ENCODE data around the gene TSPAN4. TPM values are rescaled to one million over a fixed set of nuclear protein-coding genes. Genes with fewer than 3 reads are reported as not detected.

The TSPAN4 gene
- total RNA-seq, 4 donors from 2014 or later: 81.4 to 156 (median 129) TPM

- Histone ChIP-seq H3K9me3 (no peaks in the 10 kb centered on the region), H3K36me3 (peaks cover 24 to 45% (median 40%) of the 10 kb centered on the region in 4 donors), H3K4me1 (peaks cover 20 to 34% (median 30%) of the 10 kb centered on the region in 4 donors), H3K27me3 (no peaks in the 10 kb centered on the region), H3K4me3 (no peak overlapping the region), H3K27ac (replicated peaks in 1 of 4) (no peak overlapping the region)
- DNase-seq (ENCODE audit: extremely low spot score): no peak
- intact Hi-C loops (cut with DNase I): no loop called here
- TF ChIP-seq CTCF (IDR thresholded peaks at IDR 0.05) (no peak), POLR2AphosphoS5 (IDR thresholded peaks at IDR 0.05) (no peak), EP300 (IDR thresholded peaks at IDR 0.05) (no peak), POLR2A (IDR thresholded peaks at IDR 0.05; ENCODE audit: low read depth) (no peak)
- WGBS: 63% methylated on average over 7 of the region's 9 CpGs
Measured at GRCh38 chr11:813456-814096, 29.1 kb upstream of the TSPAN4 start.

GRCh38 chr11:815675-816432 is 26.8 kb upstream of the TSPAN4 start:
- H3K27ac ChIP-seq (replicated peaks in 1 of 4): no peak overlapping the region
- intact Hi-C loops (cut with DNase I): no loop called here
- WGBS: 80% methylated on average over 5 of the region's 11 CpGs
- H3K4me1 ChIP-seq: peaks cover 26 to 36% (median 31%) of the 10 kb centered on the region in 4 donors
- no peak overlapping the region for H3K4me3 ChIP-seq
- H3K9me3 ChIP-seq: no peaks in the 10 kb centered on the region
- DNase-seq (ENCODE audit: extremely low spot score): no peak
- no peaks in the 10 kb centered on the region for H3K27me3 ChIP-seq
- peaks cover 24 to 45% (median 40%) of the 10 kb centered on the region in 4 donors for H3K36me3 ChIP-seq
- TF ChIP-seq POLR2AphosphoS5 (IDR thresholded peaks at IDR 0.05) (no peak), CTCF (IDR thresholded peaks at IDR 0.05) (no peak), EP300 (IDR thresholded peaks at IDR 0.05) (no peak), POLR2A (IDR thresholded peaks at IDR 0.05; ENCODE audit: low read depth) (no peak)

GRCh38 chr11:816433-816779 is 26.2 kb upstream of the TSPAN4 start:
- Histone ChIP-seq H3K27ac (replicated peaks in 1 of 4) (no peak overlapping the region), H3K4me3 (no peak overlapping the region), H3K27me3 (no peaks in the 10 kb centered on the region), H3K36me3 (peaks cover 21 to 42% (median 37%) of the 10 kb centered on the region in 4 donors), H3K4me1 (peaks cover 26 to 36% (median 31%) of the 10 kb centered on the region in 4 donors), H3K9me3 (no peaks in the 10 kb centered on the region)
- no peak for DNase-seq (ENCODE audit: extremely low spot score)
- TF ChIP-seq CTCF (IDR thresholded peaks at IDR 0.05): no peak
- no peak for TF ChIP-seq POLR2A (IDR thresholded peaks at IDR 0.05; ENCODE audit: low read depth)
- TF ChIP-seq EP300 (IDR thresholded peaks at IDR 0.05): no peak
- TF ChIP-seq POLR2AphosphoS5 (IDR thresholded peaks at IDR 0.05): no peak
- 92% methylated on average over 7 of the region's 11 CpGs for WGBS
- intact Hi-C loops (cut with DNase I): no loop called here

- no peak for TF ChIP-seq CTCF (IDR thresholded peaks at IDR 0.05)
- TF ChIP-seq EP300 (IDR thresholded peaks at IDR 0.05): no peak
- TF ChIP-seq POLR2A (IDR thresholded peaks at IDR 0.05; ENCODE audit: low read depth): no peak
- peak in 1 of 2 donors; percentile 71 for TF ChIP-seq POLR2AphosphoS5 (IDR thresholded peaks at IDR 0.05)
Measured at GRCh38 chr11:818396-819128, 24.1 kb upstream of the TSPAN4 start, which contains the start of gene PNPLA2. Gene PNPLA2, plus strand, starts transcription at chr11:818914. Its CDS starts 805 bp downstream, at chr11:819719.

More at GRCh38 chr11:818396-819128, 24.1 kb upstream of the TSPAN4 start, which contains the start of gene PNPLA2:
- 19% methylated on average over 16 of the region's 20 CpGs for WGBS
- peak within 1 kb of the TSS; percentile 68 to 89 (median 74) for H3K4me3 ChIP-seq
- peaks cover 0 to under 1% (median 0%) of the 10 kb centered on the region in 4 donors for H3K27me3 ChIP-seq
- peaks cover 11 to 42% (median 36%) of the 10 kb centered on the region in 4 donors for H3K36me3 ChIP-seq
- peaks cover 33 to 39% (median 34%) of the 10 kb centered on the region in 4 donors for H3K4me1 ChIP-seq
- DNase-seq (ENCODE audit: extremely low spot score): no peak
- peak within 1 kb of the TSS; percentile 90 to 98 (median 92) for H3K27ac ChIP-seq (replicated peaks in 1 of 4)
- H3K9me3 ChIP-seq: no peaks in the 10 kb centered on the region
- intact Hi-C loops (cut with DNase I): no loop called here

All from esophagus muscularis mucosa (tissue), 4 donors.